Testis (tissue), 3 donors: ENCODE measurements around the gene ARRDC4. TPM values are rescaled to one million over a fixed set of nuclear protein-coding genes. Genes with fewer than 3 reads are reported as not detected.

Experiments
- DNase-seq: peaks from one replicate; pipeline ENCODE4 v3.0.0-alpha.2; 2019
- H3K27ac ChIP-seq, 2 donors: fragments of 200-600 bp; sonication (generic); one replicate each; pipeline ENCODE4 v1.5.1; 2019
- H3K27me3 ChIP-seq: fragments of 200-600 bp; sonication (generic); one replicate; pipeline ENCODE4 v1.5.1; 2019
- H3K36me3 ChIP-seq: fragments of 200-600 bp; sonication (generic); one replicate; pipeline ENCODE4 v1.5.1; 2017; ENCODE audit warnings: low read depth; ENCODE audit errors: missing control alignments
- H3K4me1 ChIP-seq: fragments of 200-600 bp; sonication (generic); one replicate; pipeline ENCODE4 v1.5.1; 2019
- H3K4me3 ChIP-seq, 2 donors: fragments of 200-600 bp; sonication (generic); one replicate each; pipeline ENCODE4 v1.5.1; 2017 to 2019
- H3K9me3 ChIP-seq: fragments of 200-600 bp; sonication (generic); one replicate; pipeline ENCODE4 v1.5.1; 2017
- POLR2A ChIP-seq: fragments of 450-650 bp; IDR thresholded peaks from one replicate; pipeline ENCODE4 v1.6.1; 2017; ENCODE audit warnings: antibody characterized with exemption, mild to moderate bottlenecking, moderate library complexity
- WGBS, 2 donors: methylation state at CpG; one replicate each; pipeline ENCODE4 v1.1.5; 2018; 5-methylcytosine and 5-hydroxymethylcytosine counted together
- intact Hi-C: fragments of 100-400 bp; cut with DNase I; formaldehyde crosslinking; loops from one replicate; pipeline ENCODE4 v1.15.1; 2023; ENCODE audit warnings: low total_unique reads
- polyA plus RNA-seq: library from polyadenylated mRNA; stranded (reverse); fragments of 350-450 nt; fragmentation: Illumina TruSeq; extraction: RNeasy Lipid Tissue Mini Kit (QIAGEN cat#74804); gene quantifications from one replicate; pipeline ENCODE4 v1.2.3, GENCODE V29; 2014; ENCODE audit warnings: low read depth, low replicate concordance; ENCODE audit not compliant: insufficient read depth
- total RNA-seq, 2 donors: library from RNA; depleted of rRNA; stranded (reverse); fragments of >200 nt; gene quantifications; one replicate each; pipeline ENCODE4 v1.2.3, GENCODE V29; 2016
- TF ChIP-seq, protein P1 (sequence below), 3 experiments: fragments of 450-650 bp in 2 of 3; fragments of 200-600 bp in 1 of 3; sonication (generic) in 1 of 3; IDR thresholded peaks; one replicate each; pipeline ENCODE4 v1.5.1; 2016 to 2019; ENCODE audit warnings: antibody characterized with exemption in 3 of 3, mild to moderate bottlenecking in 2 of 3, moderate library complexity in 1 of 3

Gene ARRDC4
- total and polyA plus RNA-seq, 3 donors from 2014 or later = 28.3 to 54.2 (median 37.0) TPM

DNA sequence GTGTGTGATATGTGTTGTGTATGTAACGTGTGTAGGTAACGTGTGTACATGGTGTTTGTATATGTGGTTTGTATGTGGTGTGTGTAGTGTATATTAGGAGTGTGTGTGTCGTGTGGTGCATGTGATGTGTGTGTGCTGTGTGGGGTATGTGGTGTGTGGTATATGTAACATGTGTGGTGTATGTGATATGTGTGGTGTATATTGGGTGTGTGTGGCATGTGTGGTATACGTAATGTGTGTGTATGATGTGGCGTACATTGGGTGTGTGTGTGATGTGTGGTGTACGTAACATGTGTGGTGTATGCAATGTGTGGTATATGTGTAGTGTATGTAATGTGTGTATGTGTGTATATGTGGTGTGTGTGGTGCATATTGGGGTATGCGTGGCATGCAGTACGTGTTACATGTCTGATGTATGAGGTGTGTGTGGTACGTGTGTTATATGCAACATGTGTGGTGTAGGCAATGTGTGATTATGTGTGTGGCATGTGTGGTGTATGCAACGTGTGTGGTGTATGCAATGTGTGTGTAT is 41.2 kb downstream of the ARRDC4 start:
- Histone ChIP-seq H3K27ac (no peak overlapping the region), H3K27me3 (no peaks in the 10 kb centered on the region), H3K4me3 (no peak overlapping the region), H3K9me3 (no peaks in the 10 kb centered on the region), H3K36me3 (no peaks in the 10 kb centered on the region), H3K4me1 (no peaks in the 10 kb centered on the region)
- no peak for DNase-seq
- 91 to 94% methylated on average over 10 of the region's 10 CpGs for WGBS, 2 donors
- intact Hi-C loops = no loop called here
- TF ChIP-seq, protein P1, sequence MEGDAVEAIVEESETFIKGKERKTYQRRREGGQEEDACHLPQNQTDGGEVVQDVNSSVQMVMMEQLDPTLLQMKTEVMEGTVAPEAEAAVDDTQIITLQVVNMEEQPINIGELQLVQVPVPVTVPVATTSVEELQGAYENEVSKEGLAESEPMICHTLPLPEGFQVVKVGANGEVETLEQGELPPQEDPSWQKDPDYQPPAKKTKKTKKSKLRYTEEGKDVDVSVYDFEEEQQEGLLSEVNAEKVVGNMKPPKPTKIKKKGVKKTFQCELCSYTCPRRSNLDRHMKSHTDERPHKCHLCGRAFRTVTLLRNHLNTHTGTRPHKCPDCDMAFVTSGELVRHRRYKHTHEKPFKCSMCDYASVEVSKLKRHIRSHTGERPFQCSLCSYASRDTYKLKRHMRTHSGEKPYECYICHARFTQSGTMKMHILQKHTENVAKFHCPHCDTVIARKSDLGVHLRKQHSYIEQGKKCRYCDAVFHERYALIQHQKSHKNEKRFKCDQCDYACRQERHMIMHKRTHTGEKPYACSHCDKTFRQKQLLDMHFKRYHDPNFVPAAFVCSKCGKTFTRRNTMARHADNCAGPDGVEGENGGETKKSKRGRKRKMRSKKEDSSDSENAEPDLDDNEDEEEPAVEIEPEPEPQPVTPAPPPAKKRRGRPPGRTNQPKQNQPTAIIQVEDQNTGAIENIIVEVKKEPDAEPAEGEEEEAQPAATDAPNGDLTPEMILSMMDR (IDR thresholded peaks at IDR 0.05) = no peak
- TF ChIP-seq POLR2A = no peak

- H3K27ac ChIP-seq = no peak overlapping the region
- no peaks in the 10 kb centered on the region for H3K4me1 ChIP-seq
- no peak for DNase-seq
- TF ChIP-seq, protein P1 (IDR thresholded peaks at IDR 0.05) = no peak
- TF ChIP-seq POLR2A = no peak
- H3K36me3 ChIP-seq = no peaks in the 10 kb centered on the region
- H3K27me3 ChIP-seq = no peaks in the 10 kb centered on the region
- intact Hi-C loops = no loop called here
- WGBS, 2 donors = 92 to 93% methylated on average over 3 of the region's 3 CpGs
- H3K4me3 ChIP-seq = no peak overlapping the region
- no peaks in the 10 kb centered on the region for H3K9me3 ChIP-seq
These were observed 41.9 kb downstream of the ARRDC4 start for GRCh38 chr15:98002419-98002818.

DNA sequence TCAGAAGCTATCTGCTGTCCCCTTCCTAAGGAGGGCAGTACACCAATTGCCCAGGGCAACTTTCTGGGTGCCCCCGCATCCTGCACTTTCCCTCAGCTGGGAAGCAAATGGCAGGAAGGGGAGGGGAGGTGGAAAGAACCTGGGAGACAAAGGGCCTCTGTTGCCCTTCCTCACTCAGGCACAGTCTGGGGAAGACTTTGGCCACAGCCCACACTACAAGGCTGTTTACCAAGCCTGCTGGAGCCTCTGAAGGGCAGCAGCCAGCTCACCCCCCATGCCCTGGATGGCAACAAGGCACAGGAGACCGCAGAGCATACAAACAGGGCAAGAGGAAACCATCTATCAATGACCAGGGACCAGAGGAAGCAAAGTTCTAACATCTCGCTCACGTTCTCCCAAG is 42.4 kb downstream of the ARRDC4 start:
- Histone ChIP-seq H3K36me3 (no peaks in the 10 kb centered on the region), H3K27ac (no peak overlapping the region), H3K4me1 (no peaks in the 10 kb centered on the region), H3K27me3 (no peaks in the 10 kb centered on the region), H3K4me3 (no peak overlapping the region), H3K9me3 (no peaks in the 10 kb centered on the region)
- intact Hi-C loops = no loop called here
- TF ChIP-seq, protein P1 (IDR thresholded peaks at IDR 0.05) = no peak
- TF ChIP-seq POLR2A = no peak
- 81 to 82% methylated on average over 4 of the region's 4 CpGs for WGBS, 2 donors
- DNase-seq = no peak

DNA sequence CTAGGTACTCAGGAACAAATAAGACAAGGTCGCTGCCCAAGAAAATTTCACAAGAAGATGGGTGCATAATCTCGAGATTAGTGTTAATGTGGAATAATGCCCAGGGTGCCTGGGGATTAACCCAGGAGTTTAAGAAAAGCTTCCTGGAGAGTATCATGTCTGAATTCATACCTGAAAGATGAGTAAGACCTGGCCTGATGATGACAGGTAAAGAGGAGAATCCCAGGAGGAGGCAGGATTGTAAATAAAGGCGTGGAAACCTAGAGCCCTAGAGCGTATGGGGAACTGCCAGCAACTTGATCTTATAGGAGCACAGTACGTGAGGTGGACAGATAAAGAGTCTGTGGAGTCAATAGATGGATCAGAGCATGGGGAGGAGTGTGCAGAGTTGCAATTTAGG is 43.0 kb downstream of the ARRDC4 start:
- no peak for DNase-seq
- Histone ChIP-seq H3K4me3 (no peak overlapping the region), H3K27me3 (no peaks in the 10 kb centered on the region), H3K4me1 (no peaks in the 10 kb centered on the region), H3K9me3 (no peaks in the 10 kb centered on the region), H3K36me3 (no peaks in the 10 kb centered on the region), H3K27ac (no peak overlapping the region)
- intact Hi-C loops = no loop called here
- TF ChIP-seq, protein P1 (IDR thresholded peaks at IDR 0.05) = no peak
- TF ChIP-seq POLR2A = no peak
- WGBS, 2 donors = 80 to 83% methylated on average over 5 of the region's 5 CpGs

DNA sequence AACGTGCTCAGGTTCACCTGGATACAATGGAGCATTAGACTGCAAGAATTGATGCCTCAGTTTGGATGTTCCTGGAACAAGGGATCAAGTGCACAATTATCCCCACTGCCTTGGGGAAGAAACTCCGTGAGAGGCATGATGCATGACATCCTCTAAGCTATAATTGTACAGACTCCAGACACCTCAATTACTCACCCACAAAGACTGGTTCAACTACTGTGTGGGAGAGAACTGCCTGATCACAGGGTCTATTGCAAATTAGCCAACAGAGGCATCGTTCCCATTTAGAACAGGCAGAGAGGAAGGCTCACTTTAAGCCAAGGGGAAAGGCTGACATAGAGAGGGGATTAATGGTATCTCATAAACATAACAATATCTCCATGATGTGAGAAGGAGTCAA is 43.5 kb downstream of the ARRDC4 start:
- 42 to 49% methylated on average over 3 of the region's 3 CpGs for WGBS, 2 donors
- intact Hi-C loops = no loop called here

More for the DNA sequence above, 43.5 kb downstream of the ARRDC4 start:
- no peaks in the 10 kb centered on the region for H3K36me3 ChIP-seq
- H3K27me3 ChIP-seq = no peaks in the 10 kb centered on the region
- TF ChIP-seq POLR2A = no peak
- TF ChIP-seq, protein P1 (IDR thresholded peaks at IDR 0.05) = no peak
- H3K9me3 ChIP-seq = no peaks in the 10 kb centered on the region
- H3K4me1 ChIP-seq = no peaks in the 10 kb centered on the region
- DNase-seq = no peak
- no peak overlapping the region for H3K27ac ChIP-seq
- no peak overlapping the region for H3K4me3 ChIP-seq
